Ishikawa (cell line): ENCODE results near the gene CD300LD.

Experiments
- CEBPB ChIP-seq: IDR thresholded peaks from 2 replicates; pipeline ENCODE4 v1.6.1; 2012
- CREB1 ChIP-seq: IDR thresholded peaks from 2 replicates; pipeline ENCODE4 v1.6.1; 2012; ENCODE audit warnings: low read depth
- EGR1 ChIP-seq: IDR thresholded peaks from 2 replicates; pipeline ENCODE4 v1.6.1; 2012
- EP300 ChIP-seq: IDR thresholded peaks from 2 replicates; pipeline ENCODE4 v1.6.1; 2012; ENCODE audit warnings: borderline replicate concordance
- FOXM1 ChIP-seq: IDR thresholded peaks from 2 replicates; pipeline ENCODE4 v1.6.1; 2012; ENCODE audit warnings: low read depth, borderline replicate concordance
- MAX ChIP-seq: IDR thresholded peaks from 2 replicates; pipeline ENCODE4 v1.6.1; 2012
- NFIC ChIP-seq: IDR thresholded peaks from 2 replicates; pipeline ENCODE4 v1.6.1; 2012
- RAD21 ChIP-seq: IDR thresholded peaks from 2 replicates; pipeline ENCODE4 v1.6.1; 2012; ENCODE audit warnings: low read depth
- REST ChIP-seq: IDR thresholded peaks from 2 replicates; pipeline ENCODE4 v1.6.1; 2012; ENCODE audit warnings: low read depth, mild to moderate bottlenecking
- TAF1 ChIP-seq: IDR thresholded peaks from 2 replicates; pipeline ENCODE4 v1.6.1; 2012; ENCODE audit warnings: low read depth, mild to moderate bottlenecking
- TCF12 ChIP-seq: IDR thresholded peaks from 2 replicates; pipeline ENCODE4 v1.6.1; 2012; ENCODE audit warnings: low read depth
- TEAD4 ChIP-seq: IDR thresholded peaks from 2 replicates; pipeline ENCODE4 v1.6.1; 2012
- USF1 ChIP-seq: IDR thresholded peaks from 2 replicates; pipeline ENCODE4 v1.6.1; 2012
- YY1 ChIP-seq: IDR thresholded peaks from 2 replicates; pipeline ENCODE4 v1.6.1; 2012; ENCODE audit warnings: low read depth
- ZBTB7A ChIP-seq: IDR thresholded peaks from 2 replicates; pipeline ENCODE4 v1.6.1; 2012; ENCODE audit warnings: low read depth

Gene CD300LD

GRCh38 chr17:74625661-74626060 lies 33.6 kb upstream of the CD300LD start:
- TF ChIP-seq EGR1: no peak
- TF ChIP-seq USF1: no peak
- TF ChIP-seq CEBPB: no peak
- TF ChIP-seq TAF1: no peak
- TF ChIP-seq FOXM1: no peak
- TF ChIP-seq NFIC: no peak
- no peak for TF ChIP-seq YY1

- TF ChIP-seq ZBTB7A: no peak
- TF ChIP-seq YY1: no peak
- no peak for TF ChIP-seq TCF12
- no peak for TF ChIP-seq EGR1
- no peak for TF ChIP-seq RAD21
- TF ChIP-seq FOXM1: no peak
These were observed 32.0 kb upstream of the CD300LD start for GRCh38 chr17:74624131-74624530.

- TF ChIP-seq FOXM1 (no peak), REST (no peak)
These were observed 31.6 kb upstream of the CD300LD start, which contains the start of gene CD300E for GRCh38 chr17:74623693-74624093. Gene CD300E, minus strand, starts transcription at chr17:74623738. Its CDS starts 117 bp downstream, at chr17:74623621.

GRCh38 chr17:74619077-74619673 lies 27.1 kb upstream of the CD300LD start:
- TF ChIP-seq ZBTB7A (no peak), TAF1 (no peak), MAX (no peak), FOXM1 (no peak), TCF12 (no peak), CEBPB (no peak), EGR1 (no peak), REST (no peak), YY1 (no peak), CREB1 (no peak), EP300 (no peak), NFIC (no peak), USF1 (no peak), RAD21 (no peak)

GRCh38 chr17:74618451-74618850 lies 26.4 kb upstream of the CD300LD start:
- TF ChIP-seq USF1 (no peak), FOXM1 (no peak)

GRCh38 chr17:74616696-74617095 lies 24.6 kb upstream of the CD300LD start:
- no peak for TF ChIP-seq ZBTB7A
- TF ChIP-seq RAD21: no peak
- TF ChIP-seq TAF1: no peak
- no peak for TF ChIP-seq NFIC
- TF ChIP-seq EP300: no peak
- TF ChIP-seq TCF12: no peak
- TF ChIP-seq CREB1: no peak
- no peak for TF ChIP-seq MAX
- TF ChIP-seq YY1: no peak
- TF ChIP-seq FOXM1: no peak
- no peak for TF ChIP-seq TEAD4
- TF ChIP-seq EGR1: no peak
- no peak for TF ChIP-seq REST
- no peak for TF ChIP-seq USF1
- TF ChIP-seq CEBPB: no peak
